Brain microvascular endothelial cell (primary cell): ENCODE data around the gene NODAL.

Experiments used
- DNase-seq: peaks from one replicate; pipeline ENCODE4 v3.0.0-alpha.2; 2020
- H3K27ac ChIP-seq: fragments of 250-450 bp; sonication (Bioruptor Pico); 2 replicates; pipeline ENCODE4 v1.5.1; 2020; ENCODE audit warnings: mild to moderate bottlenecking, moderate library complexity
- H3K27me3 ChIP-seq: fragments of 250-450 bp; sonication (Bioruptor Pico); replicated peaks from 2 replicates; pipeline ENCODE4 v1.5.1; 2020; ENCODE audit warnings: mild to moderate bottlenecking
- H3K36me3 ChIP-seq: fragments of 250-450 bp; sonication (Bioruptor Pico); replicated peaks from 2 replicates; pipeline ENCODE4 v1.5.1; 2020; ENCODE audit warnings: mild to moderate bottlenecking
- H3K4me3 ChIP-seq: 2 replicates; pipeline ENCODE4 v1.5.1; 2011; ENCODE audit warnings: low read depth, mild to moderate bottlenecking, control low read depth, low read length, moderate library complexity
- CTCF ChIP-seq: IDR thresholded peaks from 2 replicates; pipeline ENCODE4 v1.5.1; 2011; ENCODE audit warnings: low read depth, mild to moderate bottlenecking, moderate library complexity, low read length, control low read depth, inconsistent platforms; ENCODE audit errors: missing control alignments
- in situ Hi-C: cut with HindIII; loops from 2 replicates; pipeline ENCODE4 v1.10.0; 2017; ENCODE audit warnings: low sequenced_read_pairs, low pct_ligation_motif_present

Gene NODAL

GRCh38 chr10:70399177-70399576 is 42.3 kb downstream of the NODAL start:
- in situ Hi-C loops = no loop called here
- no peak for DNase-seq
- H3K27me3 ChIP-seq = no peaks in the 10 kb centered on the region
- H3K27ac ChIP-seq = no peak overlapping the region
- no peak for TF ChIP-seq CTCF
- H3K4me3 ChIP-seq = no peak overlapping the region
- H3K36me3 ChIP-seq = no peaks in the 10 kb centered on the region

GRCh38 chr10:70396140-70396539 is 45.3 kb downstream of the NODAL start:
- no peaks in the 10 kb centered on the region for H3K36me3 ChIP-seq
- H3K4me3 ChIP-seq = no peak overlapping the region
- in situ Hi-C loops = no loop called here
- no peaks in the 10 kb centered on the region for H3K27me3 ChIP-seq
- TF ChIP-seq CTCF = no peak
- H3K27ac ChIP-seq = no peak overlapping the region
- DNase-seq = no peak

GRCh38 chr10:70391654-70392053 is 49.8 kb downstream of the NODAL start:
- DNase-seq = no peak
- H3K27me3 ChIP-seq = no peaks in the 10 kb centered on the region
- no peak for TF ChIP-seq CTCF
- H3K4me3 ChIP-seq = no peak overlapping the region
- in situ Hi-C loops = no loop called here
- no peaks in the 10 kb centered on the region for H3K36me3 ChIP-seq
- H3K27ac ChIP-seq = no peak overlapping the region
